Hepatic stellate cell (primary cell): Measurements from ENCODE around the gene GREM1.

Experiments
- DNase-seq: peaks from one replicate; pipeline ENCODE4 v3.0.0; 2011; ENCODE audit warnings: low spot score

Gene GREM1

GRCh38 chr15:32730677-32731654 is 13.2 kb downstream of the GREM1 start:
- no peak for DNase-seq

GRCh38 chr15:32732574-32733157 is 14.9 kb downstream of the GREM1 start:
- no peak for DNase-seq

- DNase-seq: no peak
Observed at GRCh38 chr15:32733281-32733680, 15.5 kb downstream of the GREM1 start.

GRCh38 chr15:32735989-32736700 is 18.3 kb downstream of the GREM1 start:
- DNase-seq: no peak

GRCh38 chr15:32736701-32737061 is 18.9 kb downstream of the GREM1 start:
- DNase-seq: no peak

- DNase-seq: no peak
Observed at GRCh38 chr15:32737304-32737703, 19.5 kb downstream of the GREM1 start.

GRCh38 chr15:32738666-32739065 is 20.9 kb downstream of the GREM1 start:
- no peak for DNase-seq

GRCh38 chr15:32739522-32740063 is 21.8 kb downstream of the GREM1 start:
- DNase-seq: no peak

- DNase-seq: no peak
Observed at GRCh38 chr15:32743411-32744140, 25.8 kb downstream of the GREM1 start.

GRCh38 chr15:32746116-32746857 is 28.5 kb downstream of the GREM1 start:
- DNase-seq: no peak

- no peak for DNase-seq
Observed at GRCh38 chr15:32747921-32748342, 30.1 kb downstream of the GREM1 start.

GRCh38 chr15:32750979-32751378 is 33.2 kb downstream of the GREM1 start:
- DNase-seq: no peak

GRCh38 chr15:32757426-32757825 is 39.6 kb downstream of the GREM1 start:
- DNase-seq: no peak

GRCh38 chr15:32763295-32763694 is 45.5 kb downstream of the GREM1 start:
- no peak for DNase-seq

GRCh38 chr15:32765236-32765635 is 47.4 kb downstream of the GREM1 start:
- no peak for DNase-seq

GRCh38 chr15:32766101-32766500 is 48.3 kb downstream of the GREM1 start:
- DNase-seq: no peak

- no peak for DNase-seq
Observed at GRCh38 chr15:32767236-32767635, 49.4 kb downstream of the GREM1 start.

GRCh38 chr15:32774022-32774421 is 56.2 kb downstream of the GREM1 start:
- DNase-seq: peak; percentile 72

- no peak for DNase-seq
Observed at GRCh38 chr15:32775103-32775502, 57.3 kb downstream of the GREM1 start.

- DNase-seq: no peak
Observed at GRCh38 chr15:32778391-32779176, 60.8 kb downstream of the GREM1 start.
